ENCODE data around the gene ZNF598.
"Not testable (repeated sequence)": the region's sequence is repeated elsewhere in the genome, so short reads cannot be mapped to it uniquely, and the experiment has no call there.

ZNF598 gene

GRCh38 chr16:2040041-2040786 lies 30.6 kb upstream of the ZNF598 start:
- DNase-seq: no peak

GRCh38 chr16:2039274-2040031 lies 29.8 kb upstream of the ZNF598 start:
- no peak for DNase-seq

GRCh38 chr16:2038382-2039231 lies 29.0 kb upstream of the ZNF598 start:
- DNase-seq: no peak

- DNase-seq: no peak
These were observed 28.2 kb upstream of the ZNF598 start for GRCh38 chr16:2037647-2038381.

GRCh38 chr16:2037115-2037514 lies 27.5 kb upstream of the ZNF598 start:
- DNase-seq: no peak

- DNase-seq: no peak
These were observed 26.8 kb upstream of the ZNF598 start for GRCh38 chr16:2036200-2036966.

GRCh38 chr16:2035431-2036199 lies 26.0 kb upstream of the ZNF598 start:
- DNase-seq: no peak

GRCh38 chr16:2034696-2035430 lies 25.2 kb upstream of the ZNF598 start:
- DNase-seq: no peak

GRCh38 chr16:2033909-2034695 lies 24.5 kb upstream of the ZNF598 start:
- DNase-seq: not testable (repeated sequence)

GRCh38 chr16:2033057-2033908 lies 23.7 kb upstream of the ZNF598 start:
- DNase-seq: no peak

- no peak for DNase-seq
These were observed 22.9 kb upstream of the ZNF598 start for GRCh38 chr16:2032285-2033056.

- DNase-seq: no peak
These were observed 21.5 kb upstream of the ZNF598 start for GRCh38 chr16:2031081-2031577.

GRCh38 chr16:2030036-2030435 lies 20.4 kb upstream of the ZNF598 start:
- DNase-seq: no peak

GRCh38 chr16:2029350-2029749 lies 19.7 kb upstream of the ZNF598 start:
- DNase-seq: no peak

GRCh38 chr16:2028620-2029220 lies 19.1 kb upstream of the ZNF598 start:
- no peak for DNase-seq

- no peak for DNase-seq
These were observed 18.5 kb upstream of the ZNF598 start for GRCh38 chr16:2028146-2028545.

Data from CD4-positive, alpha-beta T cell treated with Interleukin-17A for 4 hours (primary cell).